Common myeloid progenitor, CD34-positive (primary cell): Measurements from ENCODE around the gene CERCAM.
"Not testable (repeated sequence)": the region's sequence is repeated elsewhere in the genome, so short reads cannot be mapped to it uniquely, and the experiment has no call there.

Experiments
- CTCF ChIA-PET: fragments of 350-600 bp; sonication (Branson Sonifier 250); formaldehyde crosslinking; loops from one replicate; lab custom pipeline; 2021; ENCODE audit warnings: antibody characterized with exemption; lab: Charles Lee
- POLR2A ChIA-PET: fragments of 350-600 bp; sonication (Branson Sonifier 250); formaldehyde crosslinking; loops from one replicate; lab custom pipeline; 2021; ENCODE audit warnings: antibody characterized with exemption; lab: Charles Lee
- DNase-seq, 3 donors: peaks; one replicate each; pipeline versions ENCODE4 v3.0.0 to v3.0.0-alpha.2; 2013
- H3K27ac ChIP-seq, 2 experiments: 1 replicate in 1 of 2; 2 replicates in 1 of 2; pipeline ENCODE4 v1.7.0; 2013; ENCODE audit warnings: inconsistent platforms in 2 of 2, low read length in 2 of 2, mild to moderate bottlenecking in 2 of 2, low read depth in 1 of 2, moderate library complexity in 1 of 2; ENCODE audit not compliant: severe bottlenecking in 2 of 2, insufficient read depth in 1 of 2, poor library complexity in 1 of 2
- H3K27me3 ChIP-seq, 5 experiments: replicated peaks in 2 of 5; 1 replicate in 3 of 5; 2 replicates in 2 of 5; pipeline versions ENCODE4 v1.6.1 to v1.7.0; 2013; ENCODE audit warnings: low read length in 4 of 5, mild to moderate bottlenecking in 2 of 5, moderate library complexity in 2 of 5, inconsistent platforms in 1 of 5; ENCODE audit not compliant: insufficient read depth in 5 of 5, control insufficient read depth in 4 of 5
- H3K36me3 ChIP-seq, 4 experiments: 1 replicate in 2 of 4; 2 replicates in 2 of 4; pipeline versions ENCODE4 v1.6.1 to v1.7.0; 2013; ENCODE audit warnings: low read length in 3 of 4, control low read depth in 1 of 4, mild to moderate bottlenecking in 1 of 4; ENCODE audit not compliant: control insufficient read depth in 4 of 4, insufficient read depth in 4 of 4
- H3K4me1 ChIP-seq, 4 experiments: 1 replicate in 3 of 4; 2 replicates in 1 of 4; pipeline versions ENCODE4 v1.6.1 to v1.7.1; 2013; ENCODE audit warnings: low read length in 3 of 4, mild to moderate bottlenecking in 3 of 4, control low read depth in 1 of 4, inconsistent platforms in 1 of 4, moderate library complexity in 1 of 4; ENCODE audit not compliant: control insufficient read depth in 4 of 4, insufficient read depth in 4 of 4; ENCODE audit errors: control extremely low read depth in 1 of 4
- H3K4me3 ChIP-seq, 7 experiments: 1 replicate in 4 of 7; 2 replicates in 3 of 7; pipeline versions ENCODE4 v1.5.1 to v1.7.0; 2013; ENCODE audit warnings: mild to moderate bottlenecking in 7 of 7, low read length in 6 of 7, moderate library complexity in 6 of 7, inconsistent platforms in 2 of 7, low read depth in 2 of 7, control low read depth in 1 of 7; ENCODE audit not compliant: insufficient read depth in 4 of 7, control insufficient read depth in 1 of 7; ENCODE audit errors: extremely low read depth in 1 of 7
- H3K9me3 ChIP-seq, 5 experiments: 1 replicate in 4 of 5; 2 replicates in 1 of 5; pipeline versions ENCODE4 v1.6.1 to v1.7.1; 2013; ENCODE audit warnings: low read length in 4 of 5, mild to moderate bottlenecking in 2 of 5, inconsistent platforms in 1 of 5, low read depth in 1 of 5, moderate library complexity in 1 of 5; ENCODE audit not compliant: control insufficient read depth in 4 of 5, insufficient read depth in 2 of 5; ENCODE audit errors: control extremely low read depth in 1 of 5
- WGBS: methylation state at CpG from one replicate; pipeline ENCODE4 v1.1.5; 2013; ENCODE audit not compliant: insufficient coverage; 5-methylcytosine and 5-hydroxymethylcytosine counted together

CERCAM gene

DNA sequence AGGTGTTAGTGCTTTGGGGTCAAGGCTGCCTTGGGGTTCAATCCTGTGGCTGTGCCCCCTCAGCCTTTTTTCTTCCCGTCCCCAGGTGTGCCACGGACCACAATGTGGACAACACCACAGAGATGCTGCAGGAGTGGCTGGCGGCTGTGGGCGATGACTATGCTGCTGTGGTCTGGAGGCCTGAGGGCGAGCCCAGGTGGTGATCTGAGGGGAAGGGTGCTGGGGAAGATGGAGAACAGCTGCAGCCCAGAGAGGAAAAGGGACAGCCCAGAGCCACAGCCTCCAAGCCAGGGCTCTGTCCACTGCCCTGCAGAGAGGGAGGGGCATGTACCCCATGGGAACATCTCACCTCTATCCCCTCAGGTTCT lies 2.1 kb downstream of the CERCAM start:
- H3K9me3 ChIP-seq = no peaks in the 10 kb centered on the region
- POLR2A ChIA-PET = no interaction called here
- peaks cover 0 to 15% (median 5%) of the 10 kb centered on the region in 5 experiments for H3K27me3 ChIP-seq
- H3K27ac ChIP-seq = no peak overlapping the region
- peaks cover 0 to 7% (median 2%) of the 10 kb centered on the region in 4 experiments for H3K36me3 ChIP-seq
- CTCF ChIA-PET = interaction anchor here (0.6 to 4.2 kb wide), 3 partner anchors 17 to 60 kb away, joined by 3 to 23 read pairs (median 19); no protein-coding TSS in a partner anchor
- 100% methylated on average over 2 of the region's 5 CpGs for WGBS
- H3K4me1 ChIP-seq = peaks cover 0 to 25% (median 22%) of the 10 kb centered on the region in 4 experiments
- no peak overlapping the region for H3K4me3 ChIP-seq
- DNase-seq = no peak

DNA sequence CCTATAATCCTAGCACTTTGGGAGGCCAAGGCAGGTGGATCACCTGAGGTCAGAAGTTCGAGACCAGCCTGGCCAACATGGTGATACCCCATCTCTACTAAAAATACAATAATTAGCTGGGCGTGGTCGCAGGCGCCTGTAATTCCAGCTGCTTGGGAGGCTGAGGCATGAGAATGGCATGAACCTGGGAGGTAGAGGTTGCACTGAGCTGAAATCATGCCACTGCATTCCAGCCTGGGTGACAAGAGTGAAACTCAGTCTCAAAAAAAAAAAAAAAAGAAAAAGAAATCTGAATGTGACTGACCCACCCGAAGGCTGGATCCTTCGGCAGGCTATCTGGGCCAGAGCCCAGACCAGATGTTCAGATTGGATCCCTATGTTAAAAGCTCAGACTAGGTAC lies 2.7 kb downstream of the CERCAM start:
- H3K4me3 ChIP-seq, H3K27ac ChIP-seq, DNase-seq, H3K36me3 ChIP-seq, H3K9me3 ChIP-seq, POLR2A ChIA-PET: not testable (repeated sequence)
- CTCF ChIA-PET = interaction anchor here (0.6 to 1.1 kb wide), 3 partner anchors 13 to 21 kb away, joined by 3 read pairs; no protein-coding TSS in a partner anchor
- 100% methylated on average over 4 of the region's 6 CpGs for WGBS
- H3K4me1 ChIP-seq = peaks cover 0 to 25% (median 22%) of the 10 kb centered on the region in 4 experiments
- peaks cover 0 to 15% (median 5%) of the 10 kb centered on the region in 5 experiments for H3K27me3 ChIP-seq

DNA sequence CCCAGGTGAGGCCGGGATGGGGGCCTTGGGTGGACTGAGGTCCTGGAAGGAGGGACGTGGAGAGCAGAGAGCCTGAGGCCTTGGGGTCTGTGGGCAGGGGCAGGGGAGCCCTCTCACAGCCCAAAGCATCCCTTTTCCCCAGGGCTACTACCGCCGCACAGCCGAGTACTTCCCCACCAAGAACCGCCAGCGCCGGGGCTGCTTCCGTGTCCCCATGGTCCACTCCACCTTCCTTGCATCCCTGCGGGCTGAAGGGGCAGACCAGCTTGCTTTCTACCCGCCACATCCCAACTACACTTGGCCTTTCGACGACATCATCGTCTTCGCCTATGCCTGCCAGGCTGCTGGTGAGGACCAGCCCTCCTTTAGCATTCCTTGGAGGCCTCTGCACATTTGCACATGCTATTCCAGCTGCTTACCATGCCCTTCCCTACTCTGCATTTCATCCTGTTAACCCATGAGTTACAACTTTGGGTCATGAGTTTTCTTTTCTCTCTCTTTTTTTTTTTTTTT lies 3.7 kb downstream of the CERCAM start:
- no peak for DNase-seq
- Histone ChIP-seq H3K36me3 (peaks cover 2 to 12% (median 3%) of the 10 kb centered on the region in 4 experiments), H3K9me3 (no peaks in the 10 kb centered on the region), H3K4me3 (no peak overlapping the region), H3K4me1 (peaks cover 0 to 21% (median 20%) of the 10 kb centered on the region in 4 experiments), H3K27ac (no peak overlapping the region), H3K27me3 (peaks cover 0 to 8% (median 3%) of the 10 kb centered on the region in 5 experiments)
- 95% methylated on average over 13 of the region's 15 CpGs for WGBS
- ChIA-PET CTCF (interaction anchor here (1.3 to 1.8 kb wide), 2 partner anchors 12 to 14 kb away, joined by 3 to 4 read pairs; no protein-coding TSS in a partner anchor), POLR2A (no interaction called here)

DNA sequence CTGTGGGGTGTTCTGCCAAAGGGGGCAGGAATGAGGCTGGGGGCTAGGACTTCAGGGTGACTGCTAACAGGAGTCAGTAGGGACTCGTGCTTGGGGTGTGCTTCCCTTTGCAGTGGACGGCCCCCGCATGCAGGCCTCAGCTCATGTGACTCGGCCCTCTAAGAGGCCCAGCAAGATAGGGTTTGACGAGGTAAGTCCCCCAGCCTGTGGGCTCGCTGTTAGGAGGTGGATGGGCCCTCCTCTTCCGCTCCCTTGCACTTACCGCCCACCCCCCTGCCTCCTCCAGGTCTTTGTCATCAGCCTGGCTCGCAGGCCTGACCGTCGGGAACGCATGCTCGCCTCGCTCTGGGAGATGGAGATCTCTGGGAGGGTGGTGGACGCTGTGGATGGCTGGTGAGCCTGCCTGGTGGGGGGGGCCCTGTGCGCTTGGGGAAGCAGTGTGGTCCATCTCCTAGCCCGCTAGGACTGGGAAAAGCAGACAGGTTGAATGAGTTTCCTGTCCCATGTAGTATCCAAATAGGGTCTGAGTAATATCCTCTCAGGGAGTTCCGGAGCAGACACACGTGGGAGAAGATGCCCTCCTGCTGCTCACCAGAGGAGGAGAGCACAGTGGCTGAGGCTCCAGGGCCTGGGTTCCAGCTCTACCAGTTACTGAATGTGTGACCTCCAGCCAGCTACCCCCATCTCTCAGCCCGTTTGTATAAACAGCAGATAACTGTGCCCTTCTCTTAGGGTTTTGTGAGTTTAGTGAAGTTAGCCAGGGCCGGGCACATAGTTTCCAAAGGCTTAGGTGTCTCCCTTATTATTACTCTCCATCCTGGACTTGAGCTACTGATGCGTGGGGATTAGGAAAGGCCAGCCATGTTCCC lies 8.2 kb downstream of the CERCAM start:
- ChIA-PET POLR2A (no interaction called here), CTCF (interaction anchor here (0.6 to 1.5 kb wide), 4 partner anchors 9 to 197 kb away, joined by 3 to 6 read pairs (median 4); partner anchors contain the start of gene CERCAM)
- H3K27ac ChIP-seq = no peak overlapping the region
- H3K27me3 ChIP-seq = no peaks in the 10 kb centered on the region
- H3K4me1 ChIP-seq = no peaks in the 10 kb centered on the region
- H3K9me3 ChIP-seq = no peaks in the 10 kb centered on the region
- H3K4me3 ChIP-seq = no peak overlapping the region
- WGBS = 97% methylated on average over 19 of the region's 22 CpGs
- no peak for DNase-seq
- H3K36me3 ChIP-seq = peaks cover 2 to 17% (median 4%) of the 10 kb centered on the region in 4 experiments

DNA sequence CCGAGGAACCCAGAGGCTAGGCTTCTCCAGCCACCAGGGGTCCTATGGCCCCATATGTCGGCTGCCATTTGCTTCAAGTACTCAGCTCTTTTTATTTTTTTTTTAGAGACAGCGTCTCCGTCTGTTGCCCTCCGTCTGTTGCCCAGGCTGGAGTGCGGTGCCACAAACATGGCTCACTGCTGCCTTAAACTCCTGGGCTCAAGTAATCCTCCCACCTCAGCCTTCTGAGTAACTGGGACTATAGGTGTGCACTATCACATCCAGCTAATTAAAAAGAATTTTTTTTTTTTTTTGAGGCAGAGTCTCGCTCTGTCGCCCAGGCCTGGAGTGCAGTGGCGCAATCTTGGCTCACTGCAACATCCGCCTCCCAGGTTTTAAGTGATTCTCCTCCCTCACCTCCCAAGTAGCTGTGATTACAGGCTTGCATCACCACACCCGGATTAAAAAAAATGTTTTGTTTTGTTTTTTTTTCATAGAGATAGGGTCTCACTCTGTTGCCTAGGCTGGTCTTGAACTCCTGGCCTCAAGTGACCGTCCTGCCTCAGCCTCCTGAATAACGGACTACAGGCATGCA lies 8.9 kb downstream of the CERCAM start:
- H3K27ac ChIP-seq = no peak overlapping the region
- DNase-seq = no peak
- POLR2A ChIA-PET = no interaction called here
- H3K4me1 ChIP-seq = no peaks in the 10 kb centered on the region
- CTCF ChIA-PET = interaction anchor here (0.6 to 1.5 kb wide), 3 partner anchors 9 to 196 kb away, joined by 3 to 6 read pairs (median 4); partner anchors contain the start of gene CERCAM
- no peaks in the 10 kb centered on the region for H3K9me3 ChIP-seq
- no peak overlapping the region for H3K4me3 ChIP-seq
- 93% methylated on average over 5 of the region's 13 CpGs for WGBS
- peaks cover 0 to 15% (median 3%) of the 10 kb centered on the region in 4 experiments for H3K36me3 ChIP-seq
- H3K27me3 ChIP-seq = no peaks in the 10 kb centered on the region

DNA sequence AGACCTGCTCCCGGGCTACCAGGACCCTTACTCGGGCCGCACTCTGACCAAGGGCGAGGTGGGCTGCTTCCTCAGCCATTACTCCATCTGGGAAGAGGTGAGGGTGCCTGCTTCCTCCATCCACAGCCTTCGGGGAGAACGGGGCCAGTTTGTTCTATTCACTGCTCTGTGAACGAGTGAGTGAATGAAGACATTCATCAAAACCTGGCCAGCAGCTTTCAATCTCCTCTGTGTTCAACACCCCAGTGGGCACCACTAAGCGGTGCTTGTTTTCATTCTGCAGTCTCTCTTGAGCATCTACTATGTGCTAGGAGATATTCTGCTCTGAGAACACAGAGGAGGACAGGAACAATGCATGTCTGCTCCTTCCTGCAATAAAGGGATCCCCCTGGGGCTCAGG lies 10.6 kb downstream of the CERCAM start:
- H3K4me1 ChIP-seq = no peaks in the 10 kb centered on the region
- CTCF ChIA-PET = no interaction called here
- 100% methylated on average over 8 of the region's 8 CpGs for WGBS
- H3K4me3 ChIP-seq = no peak overlapping the region
- peaks cover 0 to 15% (median 3%) of the 10 kb centered on the region in 4 experiments for H3K36me3 ChIP-seq
- no peak overlapping the region for H3K27ac ChIP-seq
- POLR2A ChIA-PET = no interaction called here
- no peaks in the 10 kb centered on the region for H3K9me3 ChIP-seq
- no peaks in the 10 kb centered on the region for H3K27me3 ChIP-seq
- no peak for DNase-seq
